Body of pancreas (tissue), 4 donors: ENCODE measurements around the gene OTOG. TPM values are rescaled to one million over a fixed set of nuclear protein-coding genes. Genes with fewer than 3 reads are reported as not detected.

Source experiments
- ATAC-seq: fragments of 150-250 bp; one replicate; pipeline ENCODE4 v1.9.1; 2016
- DNase-seq, 4 donors: peaks; one replicate each; pipeline ENCODE4 v3.0.0-alpha.2; 2019
- H3K27ac ChIP-seq, 4 donors: fragments of 200-600 bp; sonication (generic); 1 replicate in 3 of 4; 2 replicates in 1 of 4; pipeline versions ENCODE4 v1.5.1 to v1.6.1; 2016 to 2019; ENCODE audit warnings: mild to moderate bottlenecking in 1 of 4, mixed read lengths in 1 of 4, moderate library complexity in 1 of 4
- H3K27me3 ChIP-seq, 2 donors: fragments of 200-600 bp; sonication (generic); one replicate each; pipeline ENCODE4 v1.6.0; 2016; ENCODE audit warnings: mild to moderate bottlenecking in 1 of 2
- H3K36me3 ChIP-seq, 2 donors: fragments of 200-600 bp; sonication (generic); replicated peaks in 1 of 2; 2 replicates each; pipeline ENCODE4 v1.5.1; 2016; ENCODE audit warnings: low read depth in 2 of 2; ENCODE audit not compliant: insufficient read depth in 1 of 2
- H3K4me1 ChIP-seq: fragments of 200-600 bp; sonication (generic); one replicate; pipeline ENCODE4 v1.6.0; 2016
- H3K4me3 ChIP-seq, 2 donors: fragments of 200-600 bp; sonication (generic); 1 replicate in 1 of 2; 2 replicates in 1 of 2; pipeline ENCODE4 v1.5.1; 2016 to 2019
- H3K9me3 ChIP-seq, 3 donors: fragments of 200-600 bp; sonication (generic); 1 replicate in 2 of 3; 2 replicates in 1 of 3; pipeline ENCODE4 v1.5.1; 2016
- CTCF ChIP-seq, 7 experiments: fragments of 450-650 bp in 4 of 7; fragments of 200-600 bp in 3 of 7; sonication (generic) in 3 of 7; IDR thresholded peaks; one replicate each; pipeline ENCODE4 v1.5.1; 2016 to 2019; ENCODE audit warnings: antibody characterized with exemption in 7 of 7
- POLR2A ChIP-seq, 3 donors: fragments of 450-650 bp; IDR thresholded peaks; one replicate each; pipeline ENCODE4 v1.6.1; 2016; ENCODE audit warnings: antibody characterized with exemption in 3 of 3, mild to moderate bottlenecking in 2 of 3
- WGBS, 2 donors: methylation state at CpG; one replicate each; pipeline ENCODE4 v1.1.5; 2017; 5-methylcytosine and 5-hydroxymethylcytosine counted together
- intact Hi-C: fragments of 100-400 bp; cut with DNase I; formaldehyde crosslinking; loops from one replicate; pipeline ENCODE4 v1.15.1; 2023
- total RNA-seq, 2 donors: library from RNA; depleted of rRNA; stranded (reverse); fragments of >200 nt; gene quantifications; one replicate each; pipeline ENCODE4 v1.1.0, GENCODE V29; 2016

Gene OTOG
- not detected for total RNA-seq

DNA sequence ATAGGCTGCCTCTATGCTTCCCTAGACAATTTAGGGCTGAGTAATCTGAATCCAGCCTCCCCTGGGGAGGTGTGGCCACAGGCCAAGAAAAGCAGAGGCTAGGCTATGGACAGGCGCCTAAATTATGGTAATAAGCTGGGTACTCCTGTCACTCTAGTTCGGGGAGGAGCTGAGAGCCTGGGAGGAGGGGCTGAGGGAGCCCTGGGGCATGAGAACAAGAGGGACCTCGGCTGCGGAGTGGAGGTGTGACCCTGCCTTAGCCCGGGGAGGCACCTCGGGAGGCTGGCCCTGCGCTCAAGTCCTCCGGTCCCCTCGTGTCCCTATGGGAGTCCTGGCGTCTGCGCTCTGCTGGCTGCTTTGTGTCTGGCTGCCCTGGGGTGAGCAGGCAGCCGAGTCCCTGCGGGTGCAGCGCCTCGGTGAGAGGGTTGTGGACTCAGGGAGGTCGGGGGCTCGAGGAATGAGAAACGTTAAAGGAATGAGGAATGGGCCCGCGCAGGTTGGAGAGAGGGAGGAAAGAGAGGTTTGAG lies at the start of gene OTOG:
TSS of gene OTOG (plus strand) at position 209 of the 527 bp plus-strand sequence. CDS start at position 323, 114 bp downstream.
- Histone ChIP-seq H3K27ac (no peak within 1 kb of the TSS), H3K4me1 (peaks cover 14% of the 10 kb centered on the region), H3K36me3 (no peaks in the 10 kb centered on the region), H3K27me3 (no peaks in the 10 kb centered on the region), H3K9me3 (no peaks in the 10 kb centered on the region), H3K4me3 (no peak within 1 kb of the TSS)
- no peak for TF ChIP-seq CTCF (IDR thresholded peaks at IDR 0.05)
- TF ChIP-seq POLR2A (IDR thresholded peaks at IDR 0.05), result no peak
- ATAC-seq, result no peak
- intact Hi-C loops, result no loop called here
- WGBS, 2 donors, result 25 to 27% methylated on average over 12 to 20 of the region's 20 CpGs
- no peak for DNase-seq

DNA sequence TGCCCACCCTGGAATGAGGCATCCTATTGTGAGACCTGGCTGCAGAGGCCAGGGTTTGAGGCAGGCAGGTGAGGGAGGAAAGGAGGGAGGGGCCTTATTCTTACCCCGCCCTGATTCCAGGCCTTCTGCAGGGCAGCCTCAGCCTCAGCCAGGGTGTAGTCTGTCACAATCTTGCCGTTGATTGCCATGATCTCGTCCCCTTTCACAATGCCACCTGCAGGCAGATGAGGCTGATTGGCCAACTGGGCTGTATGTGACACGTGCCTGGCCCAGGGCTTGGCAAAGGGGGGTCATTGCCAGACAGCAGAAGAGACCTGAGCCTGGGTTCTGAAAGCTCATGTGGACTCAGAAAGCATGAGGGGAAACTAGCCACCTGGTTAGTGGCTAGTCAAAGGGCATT lies 49.0 kb upstream of the OTOG start:
- DNase-seq, result no peak
- no peaks in the 10 kb centered on the region for H3K27me3 ChIP-seq
- 33 to 54% methylated on average over 4 of the region's 4 CpGs for WGBS, 2 donors
- H3K36me3 ChIP-seq, result no peaks in the 10 kb centered on the region
- H3K4me3 ChIP-seq, result no peak overlapping the region
- no peaks in the 10 kb centered on the region for H3K9me3 ChIP-seq
- intact Hi-C loops, result no loop called here
- no peak for ATAC-seq
- H3K4me1 ChIP-seq, result no peaks in the 10 kb centered on the region
- TF ChIP-seq CTCF (IDR thresholded peaks at IDR 0.05) (no peak), POLR2A (IDR thresholded peaks at IDR 0.05) (no peak)
- no peak overlapping the region for H3K27ac ChIP-seq

GRCh38 chr11:17498475-17498874 lies 48.6 kb upstream of the OTOG start:
- TF ChIP-seq POLR2A (IDR thresholded peaks at IDR 0.05) (no peak), CTCF (IDR thresholded peaks at IDR 0.05) (no peak)
- intact Hi-C loops, result no loop called here
- ATAC-seq, result no peak
- no peak for DNase-seq
- WGBS, 2 donors, result 74 to 75% methylated on average over 5 of the region's 5 CpGs
- Histone ChIP-seq H3K4me1 (no peaks in the 10 kb centered on the region), H3K9me3 (no peaks in the 10 kb centered on the region), H3K27me3 (no peaks in the 10 kb centered on the region), H3K27ac (no peak overlapping the region), H3K36me3 (no peaks in the 10 kb centered on the region), H3K4me3 (no peak overlapping the region)

DNA sequence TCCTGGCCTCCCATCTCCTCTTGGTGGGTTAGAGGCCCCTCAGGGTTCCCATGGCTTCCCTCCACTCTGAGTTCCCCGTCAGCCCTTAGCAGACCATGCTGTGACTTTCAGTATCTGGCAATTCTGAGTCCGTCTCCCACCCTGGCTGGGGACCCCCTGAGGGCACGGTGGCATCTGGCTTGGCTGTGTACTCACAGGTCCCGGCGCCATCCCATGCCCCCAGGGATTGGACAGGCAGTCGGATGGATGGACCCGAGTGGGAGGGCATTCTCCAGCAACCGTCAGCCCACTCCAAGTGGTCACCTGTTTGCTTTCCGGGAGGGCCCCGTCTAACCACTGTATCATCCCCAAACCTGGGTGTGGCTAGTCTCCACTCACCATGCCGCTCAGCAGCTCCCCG lies 46.4 kb upstream of the OTOG start:
- DNase-seq, result no peak

More for the DNA sequence above, 46.4 kb upstream of the OTOG start:
- no peak for ATAC-seq
- H3K4me1 ChIP-seq, result no peaks in the 10 kb centered on the region
- H3K36me3 ChIP-seq, result no peaks in the 10 kb centered on the region
- H3K27me3 ChIP-seq, result no peaks in the 10 kb centered on the region
- 86 to 89% methylated on average over 10 to 12 of the region's 12 CpGs for WGBS, 2 donors
- TF ChIP-seq CTCF (IDR thresholded peaks at IDR 0.05), result no peak
- TF ChIP-seq POLR2A (IDR thresholded peaks at IDR 0.05), result no peak
- no peaks in the 10 kb centered on the region for H3K9me3 ChIP-seq
- H3K4me3 ChIP-seq, result no peak overlapping the region
- no peak overlapping the region for H3K27ac ChIP-seq
- intact Hi-C loops, result loop anchor here (5.0 kb wide), 2 partner anchors 118 to 273 kb away; no protein-coding TSS in a partner anchor
